ENCODE data around the gene ORAI2.
A peak's percentile ranks its signal among the peaks of the same experiment; 100 is the strongest.
"Not testable (repeated sequence)": the region's sequence is repeated elsewhere in the genome, so short reads cannot be mapped to it uniquely, and the experiment has no call there.

ORAI2 gene

DNA sequence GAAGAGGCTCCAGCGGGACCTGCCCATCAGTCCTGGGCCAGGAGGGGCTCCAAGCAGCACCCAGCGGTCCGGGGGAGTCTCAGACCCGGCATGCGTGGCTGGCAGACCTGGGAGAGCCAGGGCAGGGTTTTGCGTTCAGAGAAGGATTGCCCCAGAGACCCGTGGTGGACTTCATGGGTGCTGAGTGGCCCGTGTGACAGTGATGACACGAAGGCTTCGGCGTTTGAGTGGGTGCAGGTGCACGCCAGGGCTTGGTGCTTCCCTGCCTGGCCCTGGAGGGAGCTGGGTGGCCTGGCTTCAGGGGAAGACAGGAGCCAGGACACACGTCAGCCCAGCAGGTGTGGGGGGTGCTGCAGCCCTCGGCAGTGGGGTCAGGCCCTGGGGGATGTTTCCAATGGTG is 13.9 kb downstream of the ORAI2 start:
- no peak for DNase-seq (ENCODE audit: low spot score)

DNA sequence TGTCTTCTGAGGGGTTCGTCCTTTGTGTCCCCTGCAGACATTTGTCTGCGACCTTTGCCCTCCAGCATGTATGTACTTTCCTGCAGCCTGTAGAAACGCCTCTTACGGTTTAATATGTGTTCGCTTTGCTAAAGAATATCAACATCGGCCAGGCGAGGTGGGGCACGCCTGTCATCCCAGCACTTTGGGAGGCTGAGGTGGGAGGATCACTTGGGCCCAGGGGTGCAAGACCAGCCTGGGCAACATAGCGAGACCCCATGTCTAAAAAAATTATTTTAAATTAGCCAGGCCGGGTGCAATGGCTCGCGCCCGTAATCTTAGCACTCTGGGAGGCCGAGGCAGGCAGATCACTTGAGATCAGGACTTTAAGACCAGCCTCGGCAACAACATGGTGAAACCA is 15.8 kb downstream of the ORAI2 start:
- DNase-seq (ENCODE audit: low spot score), result no peak

DNA sequence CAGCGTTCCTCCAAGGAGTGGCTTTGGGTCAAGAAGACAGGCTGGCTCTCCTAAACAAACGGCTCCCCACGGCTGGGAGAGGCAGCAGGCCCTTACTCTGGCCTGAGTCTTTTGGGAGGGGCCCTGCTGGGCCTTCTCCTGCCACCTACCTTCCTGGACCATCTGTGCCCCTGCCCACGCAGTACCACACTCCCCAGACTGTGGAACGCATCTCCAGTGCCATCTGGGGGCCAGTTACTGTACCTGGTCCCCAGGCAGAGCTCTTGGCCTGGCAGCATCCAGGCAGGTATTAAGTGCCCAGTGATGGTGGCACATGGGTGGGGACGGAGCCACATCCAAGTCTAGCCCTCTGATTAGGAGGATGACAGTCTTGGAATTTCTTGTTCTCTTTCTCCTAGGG is 16.9 kb downstream of the ORAI2 start:
- no peak for DNase-seq (ENCODE audit: low spot score)

DNA sequence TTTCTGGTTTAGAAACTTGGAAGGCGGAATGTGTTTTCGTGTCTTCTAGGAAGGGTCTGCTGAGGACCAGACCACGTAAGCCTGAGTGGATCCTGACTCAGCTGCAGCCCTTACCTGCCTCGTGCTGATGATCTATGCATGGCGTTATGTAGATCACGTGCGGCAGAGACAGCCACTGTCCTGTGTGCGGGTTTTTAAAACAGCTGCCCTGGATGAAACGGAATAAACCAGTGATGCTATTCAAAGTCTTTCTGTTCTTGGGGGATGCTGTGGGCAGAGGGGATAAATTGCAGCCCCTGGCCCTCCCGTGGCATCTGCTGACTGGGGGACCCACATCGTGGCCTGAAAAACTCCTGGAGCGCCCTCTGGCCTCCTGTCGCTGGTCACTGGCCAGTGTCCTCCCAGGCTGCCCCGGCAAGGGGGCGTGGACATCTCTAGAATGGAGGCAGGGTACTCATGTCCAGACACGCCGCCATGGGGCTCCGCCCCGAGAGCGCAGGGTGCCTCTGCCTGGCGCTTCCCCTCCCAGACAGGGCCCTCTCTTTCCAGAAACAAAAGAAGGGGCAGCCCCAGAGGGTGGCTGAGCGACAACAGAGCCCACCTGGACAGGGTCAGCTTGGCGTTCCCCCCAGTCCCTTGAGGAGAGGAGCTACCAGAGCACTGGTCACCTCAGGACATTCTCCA is 18.1 kb downstream of the ORAI2 start:
- peak; percentile 42 for DNase-seq (ENCODE audit: low spot score)

DNA sequence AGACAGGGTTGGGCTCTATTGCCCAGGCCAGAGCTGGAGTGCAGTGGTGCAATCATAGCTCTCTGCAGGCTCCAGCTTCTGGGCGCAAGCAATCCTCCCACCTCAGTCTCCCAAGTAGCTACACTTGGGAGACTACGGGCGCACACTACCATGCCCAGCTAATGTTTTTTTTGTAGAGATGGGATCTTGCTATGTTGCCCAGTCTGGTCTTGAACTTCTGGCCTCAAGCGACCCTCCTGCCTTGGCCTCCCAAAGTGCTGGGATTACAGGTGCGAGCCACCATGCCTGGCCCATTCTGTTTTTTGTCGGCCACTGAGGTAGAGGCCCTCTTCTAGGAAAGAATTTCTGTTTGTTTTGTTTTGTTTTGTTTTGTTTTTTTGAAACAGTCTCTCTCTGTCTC is 19.1 kb downstream of the ORAI2 start:
- no peak for DNase-seq (ENCODE audit: low spot score)

DNA sequence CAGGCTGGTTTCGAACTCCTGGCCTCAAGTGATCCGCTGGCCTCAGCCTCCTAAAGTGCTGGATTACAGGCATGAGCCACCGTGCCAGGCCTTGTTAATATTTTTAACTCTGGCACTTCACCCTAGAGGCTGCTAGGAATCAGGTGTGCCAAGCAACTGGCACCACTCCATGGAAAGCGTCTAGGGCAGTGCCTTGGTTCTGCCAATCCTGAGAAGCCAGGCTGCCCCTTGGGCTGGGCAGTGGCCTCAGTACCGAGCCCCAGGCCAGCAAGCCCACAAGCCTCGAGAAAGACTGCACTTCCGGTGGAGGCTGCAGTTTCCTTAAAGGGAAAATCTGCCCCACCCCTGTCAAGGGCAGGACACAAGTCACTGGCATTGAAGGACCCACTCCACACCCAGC is 19.9 kb downstream of the ORAI2 start:
- DNase-seq (ENCODE audit: low spot score), result no peak

DNA sequence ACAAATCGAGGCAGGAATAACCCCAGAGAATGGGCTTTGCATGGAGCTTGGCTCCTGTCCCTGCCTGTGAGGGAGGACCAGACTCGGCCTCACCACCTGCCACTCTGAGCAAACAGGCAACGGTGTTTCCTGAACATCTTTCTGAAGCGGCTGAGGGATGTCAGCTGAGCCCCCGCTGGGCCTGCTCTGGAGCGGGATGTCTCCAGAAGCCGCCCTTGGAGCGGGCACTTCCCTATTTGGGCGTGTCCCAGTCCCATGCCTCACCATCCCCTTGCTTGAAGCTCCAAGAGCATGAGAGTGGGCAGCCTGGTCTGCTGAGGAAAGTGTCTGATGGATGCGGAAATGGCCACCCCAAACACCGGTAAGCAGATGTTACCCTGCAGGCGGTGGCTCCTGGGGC is 21.1 kb downstream of the ORAI2 start:
- no peak for DNase-seq (ENCODE audit: low spot score)

DNA sequence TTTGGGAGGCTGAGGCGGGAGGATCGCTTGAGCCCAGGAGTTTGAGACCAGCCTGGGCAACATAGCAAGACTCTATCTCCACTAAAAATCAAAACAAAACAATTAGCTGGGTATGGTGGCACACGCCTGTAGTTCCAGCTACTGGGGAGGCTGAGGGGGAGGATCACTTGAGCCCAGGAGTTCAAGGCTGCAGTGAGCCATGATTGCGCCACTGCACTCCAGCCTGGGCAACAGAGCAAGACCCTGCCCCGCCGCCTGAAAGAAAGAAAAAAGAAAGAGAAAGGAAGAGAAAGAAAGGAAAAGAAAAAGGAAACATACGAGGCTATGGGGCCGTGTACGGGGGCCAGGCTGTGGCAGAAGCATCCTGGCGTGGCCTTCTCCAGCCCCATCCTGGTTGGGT is 21.6 kb downstream of the ORAI2 start:
- not testable (repeated sequence) for DNase-seq (ENCODE audit: low spot score)

DNA sequence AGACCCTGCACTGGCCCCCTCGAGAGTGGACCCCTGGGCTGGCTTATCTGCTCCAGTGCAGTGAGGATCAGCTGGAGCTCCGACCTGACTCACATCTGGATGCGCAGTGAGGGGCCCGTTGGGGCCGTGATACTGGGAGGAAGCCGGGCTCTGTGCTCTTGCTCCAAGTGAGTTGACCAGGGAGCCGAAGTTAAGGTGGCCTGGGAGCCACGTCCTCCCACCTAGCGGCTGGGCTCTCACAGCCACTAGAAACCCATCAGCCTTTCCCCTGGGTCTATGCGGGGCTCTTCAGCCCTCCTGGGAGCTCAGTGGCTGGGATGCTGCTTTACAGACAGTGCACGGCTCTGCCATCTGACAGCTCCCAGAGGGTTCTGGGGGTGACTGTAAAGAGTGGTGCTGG is 22.2 kb downstream of the ORAI2 start:
- no peak for DNase-seq (ENCODE audit: low spot score)

DNA sequence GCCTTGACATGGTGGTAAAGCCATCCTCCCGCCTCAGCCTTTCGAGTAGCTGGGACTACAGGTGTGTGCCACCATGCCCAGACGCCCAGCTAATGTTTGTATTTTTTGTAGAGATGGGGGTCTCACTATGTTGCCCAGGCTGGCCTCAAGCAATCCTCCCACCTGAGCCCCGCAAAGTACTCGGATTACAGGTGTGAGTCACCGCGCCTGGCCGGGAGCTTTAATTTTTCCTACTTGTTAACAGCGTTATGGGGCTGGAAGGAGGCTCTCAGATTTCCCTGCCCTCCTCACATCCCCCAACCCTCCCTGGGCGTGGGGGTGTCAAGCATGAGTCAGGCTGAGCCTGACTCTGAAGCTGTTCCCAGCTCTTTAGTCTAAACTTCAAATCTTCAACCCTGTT is 23.0 kb downstream of the ORAI2 start:
- DNase-seq (ENCODE audit: low spot score), result no peak

DNA sequence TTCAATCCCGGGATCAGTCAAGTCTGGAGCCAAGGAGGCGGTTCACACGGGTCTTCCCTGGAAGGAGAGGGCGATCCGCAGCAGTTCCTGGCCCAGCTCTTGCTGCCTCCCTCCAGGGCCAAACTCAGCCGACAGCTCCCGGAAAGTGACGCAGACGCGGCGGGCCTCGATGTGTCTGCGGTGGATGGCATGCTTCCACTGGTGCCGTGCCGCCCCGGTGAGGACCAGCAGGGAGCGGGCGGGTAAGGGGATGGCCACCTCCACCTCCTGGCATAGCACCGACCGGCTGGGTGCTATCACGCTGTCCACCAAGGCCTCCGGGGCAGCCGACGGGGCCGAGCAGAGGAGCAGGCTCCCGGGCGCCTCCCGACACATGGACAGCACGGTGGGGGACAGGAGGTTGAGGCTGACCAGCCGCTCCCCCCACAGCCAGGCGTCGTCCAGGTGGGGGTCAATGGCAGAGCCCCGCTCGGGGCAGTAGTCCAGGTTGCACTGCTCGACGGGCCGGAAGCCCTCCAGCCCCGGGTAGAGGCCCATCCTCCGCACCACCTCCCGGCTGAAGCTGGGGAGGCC is 24.1 kb downstream of the ORAI2 start:
- no peak for DNase-seq (ENCODE audit: low spot score)

DNA sequence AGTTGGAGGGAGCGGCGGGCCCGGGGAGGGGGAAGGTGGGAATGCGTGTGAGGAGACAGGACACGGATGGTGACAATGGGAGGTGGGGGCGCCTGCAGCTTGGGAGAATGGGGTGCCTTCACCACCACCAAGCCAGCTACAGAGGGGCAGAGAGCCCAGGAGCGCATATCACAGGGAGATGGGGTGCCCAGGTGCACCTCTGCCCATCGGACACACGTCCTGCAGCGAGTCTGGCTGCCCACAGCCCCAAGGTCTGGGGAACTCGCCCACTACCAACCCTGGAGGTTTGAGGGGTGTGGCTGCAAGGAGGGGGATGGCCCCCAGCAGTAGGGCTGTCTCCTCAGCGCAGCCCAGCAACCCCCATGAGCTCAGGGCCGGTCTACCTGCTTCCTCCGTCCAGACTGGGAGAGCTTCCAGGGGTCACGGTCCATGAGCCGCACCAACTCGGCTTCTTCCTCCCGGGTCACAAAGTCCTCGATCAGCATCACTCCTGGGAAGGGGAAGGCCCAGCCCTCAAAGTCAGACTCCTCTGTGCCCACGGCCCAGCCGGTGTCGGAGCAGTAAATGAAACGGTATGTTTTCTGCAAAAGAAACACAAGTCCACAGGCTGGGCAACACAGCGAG is 26.0 kb downstream of the ORAI2 start:
- DNase-seq (ENCODE audit: low spot score), result no peak

DNA sequence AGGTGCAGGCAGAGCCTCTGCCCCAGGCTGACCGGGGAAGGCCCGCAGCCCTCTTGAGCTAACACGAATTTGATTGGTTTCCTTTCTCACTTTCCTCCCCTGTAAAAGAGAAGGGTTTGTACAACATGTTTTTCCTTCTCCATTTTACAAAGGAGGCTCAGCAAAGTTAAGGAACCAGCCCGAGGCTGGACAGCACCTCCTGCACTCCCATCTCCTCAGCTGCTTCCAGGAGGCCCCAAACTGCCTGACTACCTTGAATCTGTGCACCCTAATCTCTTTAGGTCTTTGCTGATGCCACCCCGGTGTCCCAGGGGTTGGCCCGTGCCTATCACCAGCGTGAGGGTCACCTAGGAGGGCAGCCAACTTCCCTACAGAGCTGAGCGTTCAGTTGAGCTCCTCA is 27.1 kb downstream of the ORAI2 start:
- no peak for DNase-seq (ENCODE audit: low spot score)

DNA sequence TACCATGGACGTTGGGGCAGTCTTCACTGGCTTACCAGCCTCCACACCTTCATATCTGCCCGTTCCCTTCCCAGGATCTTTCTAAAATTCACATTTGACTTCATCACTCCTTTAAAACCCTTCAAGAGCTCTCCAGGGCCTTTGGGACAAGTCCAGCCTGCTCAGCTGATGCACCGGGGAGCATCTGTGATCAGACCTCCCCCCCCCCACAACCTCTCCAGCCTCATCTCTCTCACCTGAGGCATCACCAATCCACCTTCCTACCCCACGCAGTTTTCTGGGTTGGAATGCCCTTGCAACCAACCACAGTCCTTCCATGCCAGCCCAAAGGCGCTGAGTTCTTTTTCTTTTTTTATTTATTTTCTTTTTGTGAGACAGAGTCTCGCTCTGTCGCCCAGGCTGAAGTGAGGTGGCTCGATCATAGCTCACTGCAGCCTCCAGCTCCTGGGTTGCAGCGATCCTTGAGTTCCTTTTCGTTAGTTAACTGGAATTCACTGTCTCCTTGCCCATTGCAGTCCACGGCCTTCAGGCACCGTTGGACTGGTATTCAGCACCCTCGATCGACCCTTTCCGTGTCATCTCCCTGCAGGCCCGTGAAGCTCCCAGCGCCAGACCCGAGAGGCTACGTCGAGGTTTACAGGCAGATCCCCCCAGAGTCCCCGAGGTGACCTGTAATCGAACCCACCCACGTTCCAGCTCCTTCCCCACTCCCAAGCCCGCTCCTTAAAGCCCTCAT is 30.6 kb downstream of the ORAI2 start:
- peak; percentile 52 for DNase-seq (ENCODE audit: low spot score)

DNA sequence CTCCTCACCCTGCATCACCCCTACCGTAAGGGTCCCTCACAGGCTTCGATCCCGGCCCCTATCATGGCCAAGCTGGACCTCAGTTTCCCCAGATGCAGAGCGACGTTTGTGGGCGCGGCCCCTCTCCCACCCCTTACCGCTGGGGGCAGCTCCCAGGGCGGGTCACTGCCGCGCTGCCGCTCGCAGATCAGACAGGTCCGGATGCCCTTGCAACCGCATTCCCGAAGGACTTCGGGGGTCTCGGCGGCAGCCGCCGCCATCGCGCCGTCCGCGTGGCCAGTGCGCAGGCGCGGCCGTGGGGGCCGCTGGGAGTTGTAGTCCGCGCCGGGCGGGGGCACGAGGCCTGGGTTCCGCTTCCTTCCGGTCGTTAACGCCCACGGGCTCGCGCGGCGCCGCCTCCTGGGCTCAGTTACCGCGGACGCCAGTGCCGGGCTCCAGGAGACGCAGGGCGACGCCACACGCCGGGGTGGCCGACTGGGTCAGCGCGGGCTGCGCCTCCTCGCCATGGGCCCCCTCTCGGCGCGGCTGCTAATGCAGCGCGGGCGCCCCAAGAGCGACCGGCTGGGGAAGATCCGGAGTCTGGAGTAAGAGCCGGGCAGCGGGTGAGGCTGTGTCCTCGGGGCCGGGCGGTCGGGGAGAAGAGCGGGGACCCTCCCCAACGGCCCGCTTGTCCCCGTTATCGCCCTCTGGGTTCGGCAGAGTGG is 31.4 kb downstream of the ORAI2 start, which contains the start of the genes ALKBH4 and LRWD1:
TSS of gene ALKBH4 (minus strand) at position 287 of the 704 bp plus-strand sequence. CDS start at position 260, 27 bp downstream.
TSS of gene LRWD1 (plus strand) at position 408 of the 704 bp plus-strand sequence. CDS start at position 505, 97 bp downstream.
- peak; percentile 92 for DNase-seq (ENCODE audit: low spot score)

DNA sequence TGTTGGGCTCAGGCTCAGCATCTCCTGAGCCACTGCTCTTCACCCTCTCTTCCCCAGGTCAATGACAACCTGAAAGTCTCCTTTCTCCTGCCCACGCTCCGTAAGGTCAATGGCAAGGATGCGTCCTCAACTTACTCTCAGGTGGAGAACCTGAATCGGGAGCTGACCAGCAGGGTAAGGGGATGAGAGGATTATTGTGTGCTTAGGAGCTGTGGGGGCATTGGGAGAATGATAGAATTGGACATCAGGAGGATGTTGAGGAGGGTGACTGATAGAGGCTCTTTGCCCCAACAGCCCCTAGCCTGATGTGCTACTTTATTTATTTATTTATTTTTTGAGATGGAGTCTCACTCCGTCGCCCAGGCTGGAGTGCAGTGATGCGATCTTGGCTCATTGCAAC is 32.7 kb downstream of the ORAI2 start:
- no peak for DNase-seq (ENCODE audit: low spot score)

DNA sequence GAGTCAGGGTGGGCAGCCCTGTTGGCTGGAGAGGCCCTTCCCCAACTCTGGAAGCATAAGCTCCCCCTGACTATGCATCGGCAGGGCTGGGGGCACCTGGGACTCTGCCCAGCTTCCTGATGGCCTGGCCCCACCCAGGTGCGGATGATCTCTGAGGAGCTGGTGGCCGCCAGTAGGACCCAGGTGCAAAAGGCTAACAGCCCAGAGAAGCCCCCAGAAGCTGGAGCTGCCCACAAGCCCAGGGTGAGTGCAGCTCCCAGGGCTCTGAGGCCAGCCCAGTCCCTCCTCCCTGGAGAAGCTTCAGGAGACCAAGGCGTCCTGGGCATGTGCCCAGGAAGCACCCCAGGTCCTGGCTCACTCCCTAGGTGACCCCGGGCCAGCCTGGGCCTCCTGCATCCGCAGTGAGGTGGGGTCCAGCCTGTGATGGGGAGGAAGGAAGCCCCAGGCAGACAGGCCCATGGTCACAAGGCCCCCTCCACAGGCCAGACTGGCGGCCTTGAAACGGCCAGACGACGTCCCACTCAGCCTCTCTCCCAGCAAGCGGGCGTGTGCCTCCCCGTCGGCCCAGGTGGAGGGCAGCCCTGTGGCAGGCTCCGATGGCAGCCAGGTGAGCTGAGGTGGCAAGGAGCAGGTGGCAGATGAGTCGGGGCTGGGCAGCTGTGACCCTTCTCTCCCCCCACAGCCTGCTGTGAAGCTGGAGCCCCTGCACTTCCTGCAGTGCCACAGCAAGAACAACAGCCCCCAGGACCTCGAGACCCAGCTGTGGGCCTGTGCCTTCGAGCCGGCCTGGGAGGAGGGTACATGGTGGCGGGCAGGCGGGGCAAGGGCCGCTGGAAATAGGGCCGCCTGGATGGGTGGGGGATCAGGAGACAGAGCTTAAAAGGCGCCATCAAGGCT is 34.5 kb downstream of the ORAI2 start:
- no peak for DNase-seq (ENCODE audit: low spot score)

DNA sequence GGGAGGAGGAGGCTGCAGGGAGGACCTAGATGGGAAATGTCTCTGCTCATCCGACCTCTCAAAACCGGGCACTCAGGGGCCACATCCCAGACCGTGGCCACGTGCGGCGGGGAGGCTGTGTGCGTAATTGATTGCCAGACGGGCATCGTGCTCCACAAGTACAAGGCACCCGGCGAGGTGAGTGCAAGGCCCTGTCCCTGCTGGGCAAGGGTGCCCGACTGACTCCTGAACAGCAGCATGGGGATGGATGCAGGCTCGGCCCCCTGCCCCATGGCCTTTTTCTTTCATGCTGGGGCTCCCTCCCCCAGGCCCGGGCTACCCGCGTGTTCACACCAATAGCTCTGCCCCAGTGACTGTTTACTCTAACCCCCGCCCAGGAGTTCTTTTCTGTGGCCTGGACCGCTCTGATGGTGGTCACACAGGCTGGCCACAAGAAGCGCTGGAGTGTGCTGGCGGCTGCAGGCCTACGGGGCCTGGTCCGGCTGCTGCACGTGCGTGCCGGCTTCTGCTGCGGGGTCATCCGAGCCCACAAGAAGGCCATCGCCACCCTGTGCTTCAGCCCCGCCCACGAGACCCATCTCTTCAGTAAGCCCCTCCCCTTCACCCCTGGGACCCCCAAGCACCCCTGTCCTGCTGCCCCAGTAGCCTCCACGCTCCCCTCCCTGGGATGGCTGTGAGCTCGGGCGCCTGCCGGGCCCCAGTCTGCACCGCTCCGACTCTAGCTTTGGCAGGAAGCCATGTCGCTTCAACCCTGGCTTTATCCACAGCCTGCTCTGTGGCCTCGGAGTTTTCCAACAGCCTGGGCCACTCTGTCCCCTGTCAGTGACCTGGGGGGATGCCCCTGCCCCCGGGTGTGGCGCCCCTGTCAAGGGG is 35.3 kb downstream of the ORAI2 start:
- no peak for DNase-seq (ENCODE audit: low spot score)

DNA sequence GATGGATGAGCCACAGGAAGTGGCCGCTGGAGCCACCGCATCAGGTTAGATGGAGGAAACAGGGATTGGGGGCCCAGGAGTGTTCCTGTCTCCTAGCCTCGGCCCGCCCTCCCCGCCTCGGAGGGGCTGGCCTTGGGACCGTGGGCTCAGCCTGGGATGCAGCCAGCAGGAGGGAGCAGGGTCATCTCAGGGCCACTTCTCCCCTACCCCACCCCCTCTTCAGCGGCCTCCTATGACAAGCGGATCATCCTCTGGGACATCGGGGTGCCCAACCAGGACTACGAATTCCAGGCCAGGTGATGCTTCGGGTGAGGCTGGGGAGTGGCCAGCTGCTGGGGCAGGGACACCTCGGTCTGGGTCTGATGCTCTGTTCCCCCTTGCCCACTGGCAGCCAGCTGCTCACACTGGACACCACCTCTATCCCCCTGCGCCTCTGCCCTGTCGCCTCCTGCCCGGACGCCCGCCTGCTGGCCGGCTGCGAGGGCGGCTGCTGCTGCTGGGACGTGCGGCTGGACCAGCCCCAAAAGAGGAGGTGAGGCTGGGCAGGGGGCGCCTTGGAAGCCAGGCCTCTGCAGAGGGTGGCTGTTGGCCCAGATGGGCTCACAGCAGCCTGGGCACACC is 36.1 kb downstream of the ORAI2 start:
- no peak for DNase-seq (ENCODE audit: low spot score)
